GM19240 (cell line): ENCODE results near the gene CLDN9.

Experiments
- DNase-seq: peaks from one replicate; pipeline ENCODE4 v3.0.0; 2011; ENCODE audit warnings: low spot score; ENCODE audit not compliant: insufficient read length

CLDN9 gene

DNA sequence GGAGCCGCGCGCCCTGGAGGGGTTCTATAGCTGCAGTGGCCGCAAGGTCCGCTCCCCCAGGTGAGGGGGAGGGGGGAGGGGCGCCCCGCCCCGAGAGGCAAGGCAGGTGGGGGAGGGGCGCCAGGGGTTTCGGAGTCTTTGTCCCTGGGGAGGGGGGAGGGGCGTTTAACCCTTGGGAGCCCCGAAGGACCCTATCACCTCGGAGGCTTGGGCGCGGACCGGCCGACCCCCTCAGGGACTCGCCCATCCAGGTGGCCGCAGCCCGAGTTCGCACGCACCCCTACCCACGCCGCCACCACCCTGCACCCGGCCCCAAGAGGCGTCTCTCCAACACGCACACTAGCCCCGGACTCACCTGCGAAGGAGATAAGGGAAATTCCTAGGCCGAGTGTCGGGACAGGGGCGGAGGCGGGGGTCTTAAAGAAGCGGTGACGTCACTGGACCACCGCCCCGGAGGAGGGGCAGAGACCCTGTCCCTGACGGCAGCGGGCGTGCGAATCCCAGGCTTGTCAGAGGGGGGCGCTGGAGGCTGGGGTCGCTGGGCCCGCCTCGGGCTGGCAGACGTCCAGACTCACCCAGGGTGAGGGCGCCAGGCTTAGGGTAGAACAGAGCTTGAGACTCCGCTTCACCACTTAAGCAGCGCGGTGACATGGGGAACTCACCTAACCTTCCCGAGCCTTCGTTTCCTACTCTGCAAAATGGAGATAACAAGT lies 5.2 kb downstream of the CLDN9 start, which contains the start of gene CLDN6:
TSS of gene CLDN6 (minus strand) at position 390 of the 713 bp plus-strand sequence. CDS start 2,162 bp downstream, outside the sequence.
- DNase-seq, result no peak

DNA sequence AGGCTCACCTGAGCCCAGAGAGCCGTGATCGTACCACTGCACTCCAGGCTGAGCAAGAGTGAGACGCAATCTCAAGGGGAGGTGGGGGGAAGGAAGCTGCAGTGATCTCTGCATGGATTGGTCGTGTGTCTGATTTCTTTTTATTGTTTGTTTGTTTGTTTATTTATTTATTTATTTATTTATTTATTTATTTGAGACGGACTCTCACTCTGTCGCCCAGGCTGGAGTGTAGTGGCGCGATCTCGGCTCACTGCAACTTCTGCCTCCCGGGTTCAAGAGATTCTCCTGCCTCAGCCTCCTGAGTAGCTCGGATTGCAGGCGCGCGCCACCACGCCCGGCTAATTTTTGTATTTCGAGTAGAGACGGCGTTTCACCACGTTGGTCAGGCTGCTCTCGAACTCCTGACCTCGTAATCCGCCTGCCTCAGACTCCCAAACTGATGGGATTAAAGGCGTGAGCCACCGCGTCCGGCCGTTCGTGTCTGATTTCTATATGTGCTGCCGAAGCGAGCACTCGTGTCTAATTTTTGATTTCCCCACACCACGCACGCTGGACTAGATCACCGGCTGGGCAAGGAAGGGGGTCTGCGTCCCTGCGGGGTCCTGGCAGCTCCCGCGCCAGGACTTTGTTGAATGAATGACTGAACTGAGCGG lies 7.0 kb downstream of the CLDN9 start:
- no peak for DNase-seq

DNA sequence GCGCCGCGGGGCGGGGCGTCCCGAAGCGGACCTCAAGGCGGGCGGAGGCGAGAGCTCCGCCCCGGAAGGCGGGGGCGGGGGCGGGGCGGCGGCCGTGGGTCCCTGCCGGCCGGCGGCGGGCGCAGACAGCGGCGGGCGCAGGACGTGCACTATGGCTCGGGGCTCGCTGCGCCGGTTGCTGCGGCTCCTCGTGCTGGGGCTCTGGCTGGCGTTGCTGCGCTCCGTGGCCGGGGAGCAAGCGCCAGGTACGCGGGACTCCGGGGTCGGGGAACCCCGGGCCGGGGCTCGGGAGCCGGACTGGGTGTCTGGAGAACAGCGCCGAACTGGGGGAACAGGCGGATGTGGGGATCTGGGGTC lies 7.5 kb downstream of the CLDN9 start, which contains the start of gene TNFRSF12A:
TSS of gene TNFRSF12A (plus strand) at position 122 of the 357 bp plus-strand sequence. CDS start at position 152, 30 bp downstream.
- peak; percentile 85 for DNase-seq

- DNase-seq, result no peak
Measured at GRCh38 chr16:3020604-3021448, 8.1 kb downstream of the CLDN9 start.

- DNase-seq, result peak; percentile 74
Measured at GRCh38 chr16:3021449-3022207, 8.9 kb downstream of the CLDN9 start.

GRCh38 chr16:3022208-3022683 lies 9.5 kb downstream of the CLDN9 start:
- no peak for DNase-seq

DNA sequence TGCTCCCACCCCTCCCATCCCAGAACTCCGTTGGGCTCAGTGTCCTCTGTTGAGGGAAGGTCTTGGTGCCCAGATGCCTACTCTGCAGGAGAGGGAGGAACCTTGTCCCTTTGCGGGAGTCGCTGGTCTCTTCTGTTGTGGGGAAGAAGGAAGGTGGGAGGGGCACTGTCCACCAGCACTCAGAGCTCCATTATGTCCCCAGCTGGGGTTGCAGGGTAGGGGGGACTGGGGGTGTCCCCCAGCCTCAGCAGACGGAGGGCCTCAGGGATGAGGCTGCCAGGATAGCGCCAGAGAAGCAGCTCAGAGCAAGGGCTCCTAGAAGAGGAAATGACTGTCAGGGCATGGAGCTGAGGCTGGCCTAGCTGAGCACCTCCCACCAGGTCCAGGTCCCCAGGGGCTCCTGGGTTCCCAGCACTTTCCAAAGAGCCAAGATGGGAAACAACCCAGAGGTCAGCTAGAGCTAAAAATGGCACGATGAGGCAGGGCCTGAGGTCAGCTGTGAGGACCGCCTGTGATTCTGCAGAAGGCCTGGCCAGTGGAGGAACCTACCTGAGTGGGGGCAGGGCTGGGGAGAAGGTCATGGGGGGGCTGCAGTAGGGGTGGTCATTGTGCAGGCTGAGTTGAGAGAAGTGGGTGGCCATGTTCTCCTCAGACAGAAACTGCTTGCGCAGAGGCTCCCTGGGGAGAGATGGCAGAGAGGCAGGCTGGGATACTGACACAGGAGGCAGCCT lies 10.1 kb downstream of the CLDN9 start:
- no peak for DNase-seq

- DNase-seq, result no peak
Measured at GRCh38 chr16:3023415-3023668, 10.6 kb downstream of the CLDN9 start.

DNA sequence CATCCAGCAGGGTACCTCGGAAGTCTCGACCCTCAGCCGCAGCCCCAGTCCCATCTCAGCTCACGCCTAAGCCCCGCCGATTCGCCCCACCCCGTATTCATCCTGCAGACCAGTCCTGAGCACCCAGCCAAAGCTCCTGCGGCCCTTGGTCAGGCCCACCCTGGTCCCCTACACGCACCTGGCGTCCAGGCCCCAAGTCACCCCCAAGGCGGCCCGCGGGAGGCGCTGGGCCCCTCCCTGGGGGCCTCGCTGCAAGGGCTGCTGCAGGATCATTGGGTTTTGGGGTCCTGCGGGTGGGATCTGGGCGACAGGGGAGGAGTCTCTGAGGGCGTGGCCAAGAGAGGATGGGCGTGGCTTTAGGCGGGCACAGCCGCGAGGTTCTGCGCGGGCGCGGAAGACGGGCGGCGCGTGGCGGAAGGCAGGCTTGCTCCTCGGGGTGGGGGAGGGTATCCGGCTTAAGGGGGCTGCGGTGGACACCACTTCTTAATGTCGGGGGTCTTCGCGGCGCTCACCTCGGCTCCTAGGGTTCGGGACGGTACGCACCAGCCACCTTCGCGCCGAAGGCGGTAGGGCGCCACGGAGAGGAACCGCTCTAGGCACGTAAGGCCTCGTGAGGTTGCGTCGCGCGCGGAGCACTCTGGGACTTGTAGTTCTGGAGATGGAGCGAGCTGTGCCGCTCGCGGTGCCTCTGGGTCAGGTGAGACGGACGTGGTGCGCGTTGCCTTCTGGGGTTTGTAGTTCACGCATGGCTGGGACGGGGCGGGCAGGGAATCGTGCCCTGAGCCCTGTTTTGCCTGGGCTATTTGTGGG lies 11.2 kb downstream of the CLDN9 start, which contains the start of the genes HCFC1R1 and THOC6:
TSS of gene HCFC1R1 (minus strand) at position 274 of the 810 bp plus-strand sequence. CDS start at position 273, 1 bp downstream.
TSS of gene THOC6 (plus strand) at position 367 of the 810 bp plus-strand sequence. CDS start at position 659, 292 bp downstream.
- peak; percentile 97 for DNase-seq

- DNase-seq, result no peak
Measured at GRCh38 chr16:3025032-3026002, 12.6 kb downstream of the CLDN9 start.

DNA sequence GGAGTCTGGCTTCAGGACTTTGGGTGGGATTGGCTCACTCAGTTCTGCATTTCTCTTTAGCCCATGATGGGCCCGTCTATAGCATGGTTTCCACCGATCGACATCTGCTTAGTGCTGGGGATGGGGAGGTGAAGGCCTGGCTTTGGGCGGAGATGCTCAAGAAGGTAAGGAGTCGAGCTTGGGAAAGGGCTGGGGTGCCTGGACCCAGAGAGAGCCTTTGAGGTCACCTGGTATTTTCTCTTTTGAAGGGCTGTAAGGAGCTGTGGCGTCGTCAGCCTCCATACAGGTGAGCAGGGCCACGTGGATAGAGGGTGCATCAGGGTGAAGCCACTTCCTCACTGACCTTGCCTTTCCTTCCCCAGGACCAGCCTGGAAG lies 13.3 kb downstream of the CLDN9 start:
- DNase-seq, result no peak

- DNase-seq, result no peak
Measured at GRCh38 chr16:3026609-3027488, 14.1 kb downstream of the CLDN9 start.

GRCh38 chr16:3027489-3027795 lies 14.7 kb downstream of the CLDN9 start:
- no peak for DNase-seq

GRCh38 chr16:3027983-3028715 lies 15.4 kb downstream of the CLDN9 start:
- peak; percentile 69 for DNase-seq

- no peak for DNase-seq
Measured at GRCh38 chr16:3028716-3029319, 16.1 kb downstream of the CLDN9 start.

DNA sequence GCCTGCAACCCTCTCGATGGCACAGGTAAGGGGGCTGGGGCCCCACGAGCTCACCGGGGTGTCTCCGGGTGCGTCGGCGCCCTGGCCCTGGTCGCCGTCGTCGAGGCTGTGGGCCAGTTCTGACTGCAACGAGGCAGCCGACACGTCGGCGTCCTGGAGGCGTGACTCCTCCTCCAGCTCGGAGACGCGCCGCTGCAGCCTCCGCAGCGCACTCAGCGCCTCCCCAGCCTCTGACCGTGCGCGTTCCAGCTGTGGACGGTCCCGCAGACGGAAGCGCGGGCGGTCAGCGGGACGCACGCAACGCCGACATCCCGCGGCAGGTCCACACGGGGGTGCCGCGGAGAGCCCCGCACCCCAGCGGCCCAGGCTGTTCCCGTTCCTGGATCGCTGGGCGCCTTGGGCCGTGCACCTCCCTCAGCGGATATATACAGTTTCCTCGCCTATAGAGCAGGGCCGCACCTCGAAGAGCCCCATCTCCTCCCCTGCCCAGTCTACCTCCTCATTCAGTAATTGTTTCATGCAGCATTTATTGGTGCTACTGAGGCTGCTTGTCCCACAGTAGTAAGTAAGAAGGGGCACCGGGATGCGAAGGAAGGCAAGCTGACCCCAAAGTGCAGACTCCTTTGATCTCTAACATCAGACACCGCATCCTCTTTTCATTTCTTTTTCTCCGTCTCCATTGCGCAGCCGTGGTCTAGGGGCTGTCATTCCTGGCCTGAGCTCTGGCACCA lies 16.9 kb downstream of the CLDN9 start:
- no peak for DNase-seq
